Cardiac septum (tissue), 1 donor: ENCODE measurements around the gene LCT. TPM values are rescaled to one million over a fixed set of nuclear protein-coding genes. Genes with fewer than 3 reads are reported as not detected.
"Not testable (repeated sequence)": the region's sequence is repeated elsewhere in the genome, so short reads cannot be mapped to it uniquely, and the experiment has no call there.

ENCODE experiments used
- DNase-seq: peaks from one replicate; pipeline ENCODE4 v3.0.0-alpha.2; 2020; ENCODE audit warnings: low spot score
- intact Hi-C: fragments of 100-400 bp; cut with DNase I; formaldehyde crosslinking; loops from one replicate; pipeline ENCODE4 v1.14.0; 2022
- total RNA-seq: library from RNA; stranded (reverse); fragmentation: NEBNext Ultra II Directional; extraction: Animal tissue kit (Norgen Biotek cat#: 25700); gene quantifications from one replicate; pipeline ENCODE4 v1.2.1, GENCODE V29; 2021
- donor health status: DM: no; HTN: no; CAD: no.

The LCT gene
- total RNA-seq, 1 donor from 2014 or later: not detected

DNA sequence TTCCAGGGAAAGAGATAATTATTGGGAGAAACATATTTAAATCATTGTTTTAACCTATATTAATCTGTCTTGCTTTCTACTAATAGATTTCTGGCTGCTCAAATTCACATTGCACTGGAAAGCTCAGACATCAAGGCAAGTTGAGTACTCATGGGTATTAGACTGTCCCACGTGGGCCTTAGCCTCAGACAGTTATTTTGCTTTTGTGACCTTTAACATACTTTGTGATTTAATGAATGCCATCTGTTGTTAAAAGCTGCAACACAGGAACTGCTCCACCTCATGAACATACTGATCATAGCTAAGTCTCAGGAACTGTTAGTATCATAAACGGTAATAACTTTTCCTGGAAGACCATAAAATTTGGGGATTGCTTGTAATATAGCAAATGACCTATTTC is 2.7 kb upstream of the LCT start:
- intact Hi-C loops: no loop called here
- no peak for DNase-seq

DNA sequence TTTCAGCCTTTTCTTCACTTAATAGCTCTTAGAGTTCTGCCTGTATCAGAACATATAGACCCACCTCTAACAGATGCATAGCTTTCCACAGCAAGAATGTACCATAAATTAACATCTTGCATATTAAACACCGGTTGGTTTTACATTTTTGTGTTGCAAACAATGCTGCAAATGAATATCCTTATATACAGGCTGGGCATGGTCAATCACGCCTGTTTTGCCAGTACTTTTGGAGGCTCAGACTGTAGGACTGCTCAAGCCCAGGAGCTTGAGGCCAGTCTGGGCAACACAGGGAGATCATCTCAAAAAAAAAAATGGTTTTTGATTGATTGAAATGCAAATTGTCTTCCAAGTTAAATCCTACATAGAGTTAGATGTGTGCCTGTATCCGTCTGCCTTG is 1.5 kb upstream of the LCT start:
- intact Hi-C loops: no loop called here
- DNase-seq: no peak

DNA sequence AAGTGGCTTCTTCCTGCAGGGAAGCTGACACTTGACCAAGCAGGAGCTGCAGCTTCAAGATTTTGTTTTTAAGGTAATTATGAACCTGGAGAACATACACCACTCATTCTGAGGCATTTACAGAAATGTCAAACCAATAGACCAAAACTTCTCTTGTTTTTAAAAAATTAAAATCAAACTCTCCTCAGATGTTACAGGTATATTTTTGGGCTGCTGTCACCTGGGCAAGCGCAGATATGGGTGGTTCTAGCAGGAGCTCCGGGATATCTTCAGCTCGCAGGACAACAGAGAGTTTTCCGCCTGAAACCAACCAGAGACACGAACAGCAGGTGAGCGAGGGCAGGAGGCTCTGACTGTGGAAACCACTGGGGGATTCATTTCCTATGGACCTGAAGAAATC is 4.1 kb downstream of the LCT start:
- DNase-seq: no peak
- intact Hi-C loops: no loop called here

DNA sequence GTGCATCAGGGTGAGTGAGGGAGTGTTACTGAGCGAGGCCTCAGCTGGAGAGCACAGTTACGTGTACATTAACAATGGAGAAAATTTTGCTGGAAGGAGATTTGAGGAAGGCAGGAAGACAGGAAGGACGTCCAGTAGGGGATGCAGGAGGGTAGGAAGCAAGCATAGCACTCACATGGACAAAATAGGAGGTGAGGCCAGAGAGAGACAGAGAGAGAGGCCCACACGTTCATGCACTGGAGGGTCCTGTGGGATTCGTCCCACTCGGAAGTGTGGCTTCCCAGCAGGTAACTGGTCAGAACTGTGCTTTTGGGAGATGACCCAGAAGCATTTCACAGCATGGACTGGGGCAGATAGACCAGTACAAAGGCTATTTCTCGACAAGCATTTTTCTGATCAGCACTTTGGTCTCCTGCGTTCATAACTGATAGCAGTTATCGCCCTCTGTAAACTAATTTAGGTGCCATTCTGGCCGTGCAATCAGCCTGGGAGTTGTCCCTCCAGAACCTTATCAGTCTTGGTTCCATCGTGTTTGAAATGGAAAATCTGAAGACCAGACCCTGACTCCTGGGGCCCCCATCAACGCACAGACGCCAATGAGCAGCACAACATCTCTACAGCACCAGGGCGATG is 5.7 kb downstream of the LCT start:
- no peak for DNase-seq
- intact Hi-C loops: no loop called here

GRCh38 chr2:135829378-135830135 is 7.4 kb downstream of the LCT start:
- DNase-seq: no peak
- intact Hi-C loops: no loop called here

GRCh38 chr2:135826544-135826943 is 10.4 kb downstream of the LCT start:
- no peak for DNase-seq
- intact Hi-C loops: no loop called here

DNA sequence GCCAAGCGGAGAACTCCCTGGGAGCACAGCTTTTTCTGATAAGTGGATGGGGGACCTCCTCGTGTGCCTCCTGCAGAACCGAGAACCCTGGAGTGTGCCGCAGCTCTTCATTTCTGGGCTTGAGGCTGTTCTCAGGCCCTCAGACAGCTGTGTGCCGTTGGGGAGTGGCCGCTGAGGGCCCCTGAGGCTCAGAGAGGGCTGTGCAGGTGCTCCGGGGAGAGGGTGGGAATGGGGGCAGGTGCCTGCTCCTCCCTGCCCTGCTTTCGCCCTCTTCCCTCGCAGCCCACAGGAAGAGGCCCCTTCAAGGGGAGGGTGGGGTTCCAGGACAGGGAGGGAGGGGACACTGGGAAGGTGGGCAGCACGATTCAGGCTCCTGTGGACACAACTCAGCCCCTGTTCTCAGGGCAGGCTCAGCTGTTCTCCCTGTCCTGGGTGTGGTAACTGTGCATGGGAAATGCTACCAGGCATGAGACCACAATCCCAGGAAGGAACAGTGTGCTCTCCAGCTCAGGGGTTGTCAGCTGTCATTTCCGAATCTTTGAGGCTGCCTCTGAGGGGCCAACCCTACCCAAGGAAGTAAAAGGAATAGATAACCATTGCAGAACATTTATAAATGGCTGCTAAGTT is 11.3 kb downstream of the LCT start:
- intact Hi-C loops: no loop called here
- DNase-seq: no peak

- intact Hi-C loops: no loop called here
Measured at GRCh38 chr2:135825131-135825530, 11.9 kb downstream of the LCT start.

DNA sequence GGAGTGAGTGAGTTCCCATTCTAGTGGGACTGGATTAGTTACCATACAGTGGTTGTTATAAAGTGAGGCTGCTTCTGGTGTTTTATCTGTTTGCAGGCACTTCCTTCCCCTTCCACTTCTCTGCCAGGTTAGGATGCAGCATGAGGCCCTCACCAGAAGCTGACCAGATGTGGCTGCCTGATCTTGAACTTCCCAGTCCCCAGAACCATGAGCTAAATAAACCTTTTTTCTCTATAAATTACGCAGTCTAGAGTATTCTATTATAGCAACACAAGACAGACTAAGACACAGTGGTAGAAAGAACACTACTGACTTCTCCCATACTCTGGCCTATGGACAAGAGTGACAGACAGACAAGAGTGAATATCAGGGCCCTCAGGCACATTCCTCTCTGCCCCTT is 14.1 kb downstream of the LCT start:
- intact Hi-C loops: no loop called here
- no peak for DNase-seq

More at GRCh38 chr2:135825131-135825530, 11.9 kb downstream of the LCT start:
- DNase-seq: no peak

GRCh38 chr2:135821190-135821589 is 15.8 kb downstream of the LCT start:
- intact Hi-C loops: no loop called here
- DNase-seq: no peak

DNA sequence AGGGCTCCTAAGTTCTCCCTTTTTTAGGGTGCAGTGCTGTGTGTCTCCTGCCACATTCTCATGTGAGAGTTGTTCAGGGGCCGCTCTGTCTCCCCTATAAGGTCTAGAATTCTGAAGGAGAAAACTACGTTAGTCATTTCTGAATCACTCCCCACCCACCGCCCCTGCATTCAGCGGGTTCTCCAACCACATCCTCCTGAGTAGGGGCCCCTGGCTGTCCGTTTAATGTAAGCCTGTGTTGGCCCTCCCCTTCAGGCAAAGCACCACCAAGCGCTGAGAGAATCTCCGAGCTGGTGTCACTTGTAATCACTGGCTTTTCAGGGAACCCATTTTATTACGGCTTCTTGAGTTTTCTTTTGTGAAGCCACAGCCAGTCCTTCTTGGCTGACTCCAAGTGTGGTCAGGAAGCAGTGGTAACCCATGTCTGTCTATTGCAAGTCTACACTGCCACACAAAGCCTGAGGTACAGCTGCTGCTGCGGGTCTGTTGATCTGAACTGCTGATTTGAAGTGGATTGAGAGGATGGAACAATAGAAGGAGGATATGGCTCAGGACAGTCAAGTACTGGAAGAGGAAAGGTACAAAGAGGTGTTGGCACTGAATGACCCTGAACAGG is 16.9 kb downstream of the LCT start:
- DNase-seq: no peak
- intact Hi-C loops: no loop called here

DNA sequence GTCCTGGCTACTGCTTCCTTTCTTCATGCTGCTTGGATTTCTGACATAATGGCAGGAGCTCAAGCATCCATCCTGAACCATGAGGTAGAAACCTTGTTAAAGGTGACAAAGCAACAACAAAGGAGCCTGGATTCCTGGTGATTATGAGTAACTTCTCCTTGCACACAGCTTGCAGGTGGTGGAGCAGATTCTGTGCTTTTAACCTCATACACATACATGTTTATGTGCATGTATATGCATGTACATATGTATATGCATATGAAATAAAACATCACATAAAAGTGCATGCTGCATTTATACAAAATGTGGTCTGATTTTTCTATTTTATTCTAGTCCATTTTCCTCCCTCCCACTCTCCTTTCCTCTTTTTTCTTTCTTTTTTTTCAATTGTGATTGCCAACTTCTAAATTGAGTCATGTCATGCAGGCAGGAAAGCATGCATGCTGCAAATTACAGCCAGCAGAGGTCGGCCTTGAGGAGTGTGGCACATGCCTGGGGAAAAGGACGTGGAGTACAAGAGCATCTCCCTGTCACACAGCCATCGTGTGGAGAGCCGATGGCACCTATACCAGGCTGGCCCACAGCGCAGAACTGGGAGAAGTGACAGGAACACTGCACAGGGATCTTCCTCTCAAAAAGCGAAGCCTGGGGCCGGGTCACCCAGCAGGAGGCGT is 17.9 kb downstream of the LCT start:
- no peak for DNase-seq
- intact Hi-C loops: no loop called here

DNA sequence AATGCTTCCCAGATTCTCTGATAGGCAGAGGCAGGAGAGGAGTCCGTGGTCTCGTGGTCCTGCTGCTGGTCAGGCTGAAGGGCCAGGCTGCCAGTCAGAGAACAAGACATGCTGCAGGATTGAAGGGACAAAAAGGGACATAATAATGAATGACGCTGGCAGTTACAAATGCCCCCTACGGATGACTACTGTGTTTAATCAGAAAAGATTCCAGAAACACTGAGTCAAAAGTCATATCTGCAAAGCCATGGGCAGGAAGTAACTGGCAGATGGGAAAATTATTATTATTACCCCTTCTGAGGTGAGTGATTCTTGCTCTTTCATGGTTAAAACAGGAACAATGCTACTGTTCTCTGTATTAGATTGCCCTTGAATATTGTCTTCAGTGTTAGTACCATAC is 19.0 kb downstream of the LCT start:
- intact Hi-C loops: no loop called here
- no peak for DNase-seq

DNA sequence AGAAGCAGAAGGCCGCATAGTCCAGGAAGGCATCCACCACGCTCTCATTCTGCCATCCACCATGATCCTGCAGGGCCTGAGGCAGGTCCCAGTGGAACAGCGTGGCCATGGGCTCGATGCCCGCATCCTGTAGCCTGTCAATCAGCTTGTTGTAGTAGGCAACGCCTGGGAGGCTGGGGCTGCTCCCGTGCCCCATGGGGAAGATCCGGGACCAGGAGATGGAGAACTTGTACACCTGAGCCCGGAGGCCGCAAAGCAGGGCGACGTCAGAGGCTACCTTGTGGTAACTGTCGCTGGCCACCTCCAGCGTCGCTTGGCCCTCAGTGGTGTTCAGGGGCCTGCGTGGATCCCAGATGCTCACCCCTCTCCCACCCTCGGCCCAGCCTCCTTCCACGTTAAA is 19.5 kb downstream of the LCT start:
- intact Hi-C loops: no loop called here
- DNase-seq: no peak

DNA sequence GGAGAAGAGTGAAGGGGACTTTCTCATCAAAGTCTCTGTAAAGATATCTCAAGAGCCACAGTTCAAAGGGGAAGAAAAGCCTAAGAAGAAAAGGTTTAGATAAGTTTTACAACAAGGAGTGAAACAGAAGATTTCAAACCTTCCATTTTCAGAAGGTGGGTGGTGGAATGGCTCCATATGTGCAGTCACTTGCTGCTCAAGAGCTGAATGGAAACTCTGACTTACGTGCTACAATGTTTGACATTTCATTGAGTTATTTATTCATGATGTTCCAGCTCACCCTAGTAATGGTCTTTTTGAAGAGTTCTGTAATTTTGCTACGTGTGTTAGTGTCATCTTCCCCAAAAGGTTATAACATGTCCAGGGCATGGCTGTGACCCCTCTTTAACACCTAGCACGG is 21.7 kb downstream of the LCT start:
- no peak for DNase-seq
- intact Hi-C loops: no loop called here

DNA sequence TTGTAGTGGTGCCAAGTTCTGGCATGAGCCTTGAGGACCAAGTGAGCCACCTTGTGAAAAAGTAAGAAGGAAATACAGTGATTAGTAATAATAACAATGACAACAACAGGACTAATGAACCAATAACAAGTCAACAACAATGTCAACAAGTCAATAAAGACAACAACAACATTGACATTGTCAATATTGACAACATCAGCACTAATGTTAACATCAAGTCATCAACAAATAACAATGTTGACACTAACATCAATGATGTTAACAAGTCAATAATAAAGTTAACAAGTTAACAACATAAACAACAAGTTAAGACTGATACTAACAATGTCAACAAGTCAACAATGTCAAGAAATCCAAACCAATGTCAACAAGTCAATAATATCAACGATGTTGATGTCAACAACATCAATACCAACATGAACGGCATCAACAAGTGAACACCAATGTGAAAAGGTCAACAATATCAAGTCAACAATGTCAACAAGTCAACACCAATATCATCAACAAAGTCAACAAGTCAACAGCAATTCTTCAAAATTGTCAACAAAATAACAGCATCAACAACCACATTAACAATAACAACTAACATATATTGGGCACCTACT is 24.0 kb downstream of the LCT start:
- intact Hi-C loops: no loop called here
- DNase-seq: no peak

- DNase-seq, intact Hi-C loops: not testable (repeated sequence)
Measured at GRCh38 chr2:135807874-135808273, 29.1 kb downstream of the LCT start.

GRCh38 chr2:135803278-135803677 is 33.7 kb downstream of the LCT start:
- DNase-seq: no peak
- intact Hi-C loops: no loop called here

DNA sequence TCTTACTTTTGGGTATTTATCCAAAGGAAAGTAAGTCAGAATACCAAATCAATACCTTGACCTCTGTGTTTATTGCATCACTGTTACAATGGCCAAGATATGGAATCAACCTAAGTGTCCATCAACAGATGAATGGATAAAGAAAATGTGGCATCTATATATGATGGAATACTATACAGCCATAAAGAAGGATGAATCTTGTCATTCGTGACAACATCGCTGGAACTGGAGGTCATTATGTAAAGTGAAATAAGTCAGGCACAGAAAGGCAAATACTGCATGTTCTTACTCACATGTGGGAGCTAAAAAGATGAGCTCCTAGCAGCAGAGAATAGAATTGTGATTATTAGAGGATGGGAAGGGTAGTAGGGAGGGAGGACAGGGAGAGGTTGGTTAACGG is 34.6 kb downstream of the LCT start:
- intact Hi-C loops: no loop called here
- DNase-seq: no peak
